ENCODE measurements around the gene DSTN.
"Not testable (repeated sequence)": the region's sequence is repeated elsewhere in the genome, so short reads cannot be mapped to it uniquely, and the experiment has no call there.

The DSTN gene

GRCh38 chr20:17654649-17655285 is 84.9 kb downstream of the DSTN start:
- TF ChIP-seq ZFX (IDR thresholded peaks at IDR 0.05) (no peak), CTCF (conservative IDR thresholded peaks at IDR 0.05) (peak; percentile 73)
- H3K27ac ChIP-seq = no peak overlapping the region

- TF ChIP-seq CTCF (conservative IDR thresholded peaks at IDR 0.05) = peak; percentile 44
- no peak for TF ChIP-seq ZFX (IDR thresholded peaks at IDR 0.05)
- no peak overlapping the region for H3K27ac ChIP-seq
These were observed 85.4 kb downstream of the DSTN start for GRCh38 chr20:17655286-17655651.

GRCh38 chr20:17655865-17656479 is 86.1 kb downstream of the DSTN start:
- TF ChIP-seq CTCF (conservative IDR thresholded peaks at IDR 0.05) (no peak), ZFX (IDR thresholded peaks at IDR 0.05) (no peak)
- H3K27ac ChIP-seq = no peak overlapping the region

- no peak overlapping the region for H3K27ac ChIP-seq
- TF ChIP-seq ZFX (IDR thresholded peaks at IDR 0.05) (no peak), CTCF (conservative IDR thresholded peaks at IDR 0.05) (no peak)
These were observed 87.4 kb downstream of the DSTN start for GRCh38 chr20:17657079-17657825.

GRCh38 chr20:17657898-17658647 is 88.2 kb downstream of the DSTN start:
- TF ChIP-seq ZFX (IDR thresholded peaks at IDR 0.05) = no peak
- no peak for TF ChIP-seq CTCF (conservative IDR thresholded peaks at IDR 0.05)

GRCh38 chr20:17658648-17658993 is 88.7 kb downstream of the DSTN start:
- TF ChIP-seq CTCF (conservative IDR thresholded peaks at IDR 0.05) = no peak
- no peak for TF ChIP-seq ZFX (IDR thresholded peaks at IDR 0.05)
- H3K27ac ChIP-seq = no peak overlapping the region

More at GRCh38 chr20:17657898-17658647, 88.2 kb downstream of the DSTN start:
- H3K27ac ChIP-seq = no peak overlapping the region

GRCh38 chr20:17659344-17659743 is 89.5 kb downstream of the DSTN start:
- not testable (repeated sequence) for H3K27ac ChIP-seq
